NCI-H2081 (cell line): ENCODE results near the gene LDB2.

Experiments
- DNase-seq, 2 experiments: peaks; one replicate each; lab custom pipeline; 2025; lab: John Stamatoyannopoulos, UW

LDB2 gene

GRCh38 chr4:16757080-16757521, 141.3 kb downstream of the LDB2 start:
- DNase-seq = no peak

DNA sequence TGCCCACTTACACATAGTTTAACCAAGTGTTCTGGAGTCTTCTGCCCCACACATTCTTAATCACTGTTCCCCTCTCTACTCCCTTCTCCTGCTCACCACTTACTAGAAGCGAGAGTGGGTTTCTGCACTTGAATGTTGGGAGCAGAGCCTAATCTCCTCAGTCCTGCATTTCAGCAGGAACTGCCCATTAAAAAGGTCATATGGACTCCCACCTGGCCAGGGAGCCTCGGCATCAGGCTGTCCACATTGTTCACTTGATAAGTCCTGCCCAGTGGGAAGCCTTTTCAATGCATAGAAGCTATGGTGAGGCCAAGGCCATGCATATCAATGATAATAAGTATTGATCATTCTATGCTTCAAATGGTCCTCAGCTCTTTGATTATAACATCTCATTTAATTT, 144.3 kb downstream of the LDB2 start:
- no peak for DNase-seq

DNA sequence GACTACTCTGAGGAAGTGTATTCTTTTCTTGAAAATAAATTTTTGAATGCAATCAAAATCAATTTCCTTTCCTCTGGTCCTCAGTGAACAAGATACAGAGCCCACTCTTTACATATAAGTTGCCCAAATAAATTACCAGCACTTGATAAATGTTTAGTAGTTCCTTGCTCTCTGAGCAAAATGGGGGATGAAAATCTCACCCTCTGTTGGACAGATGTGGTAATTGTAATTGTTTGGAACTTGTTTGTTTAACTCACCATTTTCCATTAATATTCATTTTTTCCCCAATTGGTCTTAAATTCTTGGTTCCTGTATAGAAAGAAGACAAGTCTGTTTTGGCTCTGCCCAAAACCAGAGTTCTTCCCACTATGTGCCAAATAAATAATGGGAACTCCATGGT, 146.3 kb downstream of the LDB2 start:
- DNase-seq = no peak

DNA sequence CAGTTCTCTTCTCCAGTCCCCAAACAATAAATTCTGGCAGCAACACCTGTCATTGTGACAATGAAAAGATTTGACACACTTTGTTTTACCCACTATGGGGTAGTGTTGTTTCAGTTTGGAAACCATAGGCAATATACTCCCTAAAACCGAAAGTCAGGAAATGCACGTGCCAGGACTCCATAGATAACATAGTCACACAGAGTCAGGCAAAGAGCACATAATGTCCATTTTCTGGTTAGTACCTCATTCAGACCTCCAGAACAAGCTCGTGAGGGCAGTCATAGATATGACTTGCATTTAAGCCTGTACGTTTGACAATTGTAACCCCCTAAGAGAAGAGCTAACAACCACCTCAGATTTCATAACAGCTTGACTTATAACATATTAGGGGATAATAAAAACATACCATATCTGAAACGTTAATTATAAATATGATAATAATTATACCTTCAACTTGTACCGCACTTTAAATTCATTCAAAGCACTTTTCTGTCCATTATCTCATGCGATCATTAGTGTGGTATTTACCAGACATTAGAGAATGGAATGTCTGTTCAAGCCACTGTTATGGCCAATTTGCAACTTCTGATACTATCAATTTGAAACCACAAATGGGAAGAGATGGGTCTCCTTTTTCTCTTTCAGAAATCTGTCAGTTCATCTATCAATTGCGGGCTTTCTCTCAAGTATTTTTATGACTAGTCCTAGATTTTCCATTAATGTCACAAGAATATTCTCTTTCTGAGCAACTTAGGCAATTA, 147.4 kb downstream of the LDB2 start:
- no peak for DNase-seq

GRCh38 chr4:16750216-16750615, 148.2 kb downstream of the LDB2 start:
- DNase-seq = no peak

- DNase-seq = no peak
These were observed 152.6 kb downstream of the LDB2 start for GRCh38 chr4:16745887-16746286.

- DNase-seq = no peak
These were observed 153.3 kb downstream of the LDB2 start for GRCh38 chr4:16745009-16745635.

GRCh38 chr4:16741287-16741686, 157.2 kb downstream of the LDB2 start:
- DNase-seq = no peak

- DNase-seq = no peak
These were observed 158.3 kb downstream of the LDB2 start for GRCh38 chr4:16739997-16740624.

- DNase-seq = no peak
These were observed 159.9 kb downstream of the LDB2 start for GRCh38 chr4:16738558-16738957.

DNA sequence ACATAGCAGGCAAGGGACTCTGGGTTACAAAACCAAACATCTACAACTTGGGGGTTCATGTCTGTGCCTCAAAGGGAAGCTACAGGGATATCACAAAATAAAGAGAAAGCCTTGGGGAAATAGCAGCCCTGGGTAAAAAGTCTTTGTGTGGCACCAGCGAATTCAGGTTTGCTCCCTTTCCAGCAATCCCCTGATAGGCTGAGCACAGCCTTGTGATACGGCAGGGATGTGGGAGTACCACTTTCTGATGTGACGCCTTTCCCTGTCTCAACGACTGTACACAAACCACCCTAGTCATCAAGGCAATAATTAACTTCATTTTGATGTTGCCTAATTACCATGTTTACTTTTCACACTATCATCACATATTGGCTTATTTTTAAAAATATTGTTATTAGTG, 164.9 kb downstream of the LDB2 start:
- no peak for DNase-seq

GRCh38 chr4:16732741-16733140, 165.7 kb downstream of the LDB2 start:
- DNase-seq = no peak

DNA sequence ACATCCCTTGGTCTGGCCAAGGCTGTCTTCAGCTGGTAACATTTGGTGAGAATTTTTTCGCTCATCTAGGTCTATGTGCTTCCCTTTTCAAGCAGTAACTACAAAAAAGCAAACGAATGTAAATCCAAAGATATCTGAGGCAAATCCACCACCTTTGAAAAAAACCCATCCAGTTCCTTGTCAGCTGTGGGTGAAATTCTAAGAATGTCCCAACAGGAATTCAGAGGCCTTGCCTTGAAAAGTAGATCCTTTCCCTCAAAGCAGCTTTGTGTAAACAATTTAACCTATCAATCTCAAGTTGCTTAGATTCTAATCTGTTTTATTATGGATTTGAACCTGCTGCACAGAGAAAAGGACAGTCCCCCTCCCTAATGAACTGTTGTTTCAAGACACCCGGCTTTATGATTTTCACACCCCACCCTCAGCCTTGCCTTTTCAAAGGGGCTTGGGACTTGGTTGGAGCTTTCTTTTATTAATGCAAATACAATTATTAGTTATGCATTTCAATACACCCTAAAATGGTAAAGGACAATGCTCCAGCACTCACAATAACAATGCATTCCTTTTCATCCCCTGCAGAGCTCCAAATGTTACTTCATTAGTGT, 166.6 kb downstream of the LDB2 start:
- no peak for DNase-seq

GRCh38 chr4:16730522-16731205, 167.8 kb downstream of the LDB2 start:
- DNase-seq = no peak

DNA sequence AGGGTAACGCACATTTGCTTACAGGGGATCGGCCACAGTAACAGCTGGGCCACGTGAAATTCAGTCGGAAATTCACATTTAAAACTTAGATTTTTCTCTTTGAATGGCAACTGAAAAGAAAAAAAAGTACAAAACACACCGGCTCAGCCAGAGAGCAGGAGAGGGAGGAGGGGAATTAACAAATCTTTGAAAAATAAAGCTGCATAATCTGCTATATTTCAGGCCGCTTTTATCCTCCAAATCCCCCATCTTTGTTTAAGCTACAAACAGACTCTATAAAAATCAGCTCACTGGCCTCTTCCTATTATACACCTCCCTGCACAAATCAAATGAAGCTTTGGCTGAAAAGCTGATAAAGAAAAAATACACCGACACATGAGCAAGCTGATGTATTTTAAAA, 169.1 kb downstream of the LDB2 start:
- DNase-seq = no peak

- no peak for DNase-seq
These were observed 169.6 kb downstream of the LDB2 start for GRCh38 chr4:16728849-16729248.

GRCh38 chr4:16728111-16728510, 170.3 kb downstream of the LDB2 start:
- DNase-seq = no peak

- no peak for DNase-seq
These were observed 171.2 kb downstream of the LDB2 start for GRCh38 chr4:16727218-16727617.

GRCh38 chr4:16726368-16727050, 171.9 kb downstream of the LDB2 start:
- DNase-seq = no peak

DNA sequence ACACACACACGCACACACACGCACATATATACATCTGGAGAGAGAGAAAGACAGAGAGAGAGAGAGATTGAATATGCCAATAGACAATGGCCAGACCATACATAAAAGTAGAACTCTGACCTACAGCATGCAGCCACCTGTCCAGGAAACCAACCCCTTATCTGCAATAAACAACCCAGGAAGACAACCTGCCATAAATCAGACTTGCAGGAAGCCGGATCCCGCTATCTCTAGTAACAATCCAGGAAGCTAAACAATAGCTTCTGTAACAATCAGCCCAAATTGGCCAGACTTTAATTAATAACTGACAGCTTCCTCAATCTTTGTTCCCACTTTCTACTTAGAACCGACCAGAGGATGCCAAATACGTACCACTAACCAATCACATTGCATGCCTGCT, 173.2 kb downstream of the LDB2 start:
- no peak for DNase-seq

DNA sequence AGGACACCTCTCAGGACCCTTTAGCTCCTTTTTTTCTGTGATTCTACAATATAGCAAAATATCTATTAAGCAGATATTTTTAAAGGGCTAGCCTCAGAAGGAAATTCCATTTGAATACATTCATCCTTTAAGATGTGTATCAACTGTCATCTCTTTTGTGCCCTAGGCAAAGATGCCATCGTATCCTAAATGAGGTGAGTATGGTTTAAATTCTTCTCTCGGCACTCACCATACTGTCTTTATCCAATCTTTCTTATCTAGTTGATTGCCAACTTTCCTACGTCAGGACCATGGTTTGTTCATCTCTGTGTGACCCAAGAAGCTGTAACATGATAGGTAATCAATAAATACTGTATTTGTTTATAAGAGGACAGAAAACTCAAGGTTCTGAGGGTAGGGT, 176.0 kb downstream of the LDB2 start:
- DNase-seq = no peak
